Measurements from ENCODE around the gene TNS1.

The TNS1 gene

GRCh38 chr2:217979151-217979811, 23.5 kb downstream of the TNS1 start:
- DNase-seq: no peak

- DNase-seq: no peak
Observed at GRCh38 chr2:217978536-217979150, 24.2 kb downstream of the TNS1 start.

- no peak for DNase-seq
Observed at GRCh38 chr2:217977840-217978535, 24.8 kb downstream of the TNS1 start.

- DNase-seq: no peak
Observed at GRCh38 chr2:217976301-217976700, 26.5 kb downstream of the TNS1 start.

- DNase-seq: no peak
Observed at GRCh38 chr2:217975626-217976025, 27.2 kb downstream of the TNS1 start.

- DNase-seq: no peak
Observed at GRCh38 chr2:217974389-217975005, 28.3 kb downstream of the TNS1 start.

- DNase-seq: no peak
Observed at GRCh38 chr2:217973008-217973787, 29.6 kb downstream of the TNS1 start.

- no peak for DNase-seq
Observed at GRCh38 chr2:217972490-217972889, 30.3 kb downstream of the TNS1 start.

GRCh38 chr2:217972037-217972436, 30.8 kb downstream of the TNS1 start:
- no peak for DNase-seq

GRCh38 chr2:217971166-217971565, 31.6 kb downstream of the TNS1 start:
- DNase-seq: no peak

GRCh38 chr2:217970206-217970605, 32.6 kb downstream of the TNS1 start:
- no peak for DNase-seq

GRCh38 chr2:217969588-217969987, 33.2 kb downstream of the TNS1 start:
- DNase-seq: no peak

GRCh38 chr2:217968023-217968422, 34.8 kb downstream of the TNS1 start:
- no peak for DNase-seq

- DNase-seq: no peak
Observed at GRCh38 chr2:217966423-217967070, 36.2 kb downstream of the TNS1 start.

GRCh38 chr2:217964275-217965161, 38.3 kb downstream of the TNS1 start:
- no peak for DNase-seq

- no peak for DNase-seq
Observed at GRCh38 chr2:217960351-217960750, 42.4 kb downstream of the TNS1 start.

GRCh38 chr2:217959723-217960122, 43.1 kb downstream of the TNS1 start:
- no peak for DNase-seq

GRCh38 chr2:217958884-217959225, 43.9 kb downstream of the TNS1 start:
- DNase-seq: no peak

- DNase-seq: no peak
Observed at GRCh38 chr2:217958206-217958883, 44.5 kb downstream of the TNS1 start.

- DNase-seq: no peak
Observed at GRCh38 chr2:217956586-217957457, 46.0 kb downstream of the TNS1 start.
